ENCODE measurements around the gene TBC1D22A. TPM values are rescaled to one million over a fixed set of nuclear protein-coding genes. Genes with fewer than 3 reads are reported as not detected.

The TBC1D22A gene
- total RNA-seq, 6 experiments from 2014 or later: 10.9 to 18.1 (median 14.0) TPM

DNA sequence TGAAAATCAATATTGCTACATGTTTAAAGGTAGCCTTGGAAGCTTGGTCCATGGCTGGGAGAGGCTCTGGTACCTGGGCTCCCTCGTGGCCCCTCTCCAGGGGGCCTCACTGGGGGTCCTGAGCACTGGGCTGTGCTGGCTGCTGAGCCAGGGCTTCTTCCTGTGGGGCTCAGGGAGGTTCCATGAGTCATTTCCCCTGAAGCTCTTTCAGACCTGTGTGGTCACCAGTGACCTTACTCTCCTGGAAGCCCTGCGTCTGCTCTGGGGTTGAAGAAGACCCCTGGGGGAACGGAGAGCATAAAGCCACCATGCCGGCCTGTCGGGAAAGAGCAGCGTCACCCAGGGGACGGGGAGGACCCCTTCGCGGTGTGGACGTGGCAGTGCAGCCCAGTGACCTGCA lies 389.0 kb downstream of the TBC1D22A start:
- TF ChIP-seq, protein P1, sequence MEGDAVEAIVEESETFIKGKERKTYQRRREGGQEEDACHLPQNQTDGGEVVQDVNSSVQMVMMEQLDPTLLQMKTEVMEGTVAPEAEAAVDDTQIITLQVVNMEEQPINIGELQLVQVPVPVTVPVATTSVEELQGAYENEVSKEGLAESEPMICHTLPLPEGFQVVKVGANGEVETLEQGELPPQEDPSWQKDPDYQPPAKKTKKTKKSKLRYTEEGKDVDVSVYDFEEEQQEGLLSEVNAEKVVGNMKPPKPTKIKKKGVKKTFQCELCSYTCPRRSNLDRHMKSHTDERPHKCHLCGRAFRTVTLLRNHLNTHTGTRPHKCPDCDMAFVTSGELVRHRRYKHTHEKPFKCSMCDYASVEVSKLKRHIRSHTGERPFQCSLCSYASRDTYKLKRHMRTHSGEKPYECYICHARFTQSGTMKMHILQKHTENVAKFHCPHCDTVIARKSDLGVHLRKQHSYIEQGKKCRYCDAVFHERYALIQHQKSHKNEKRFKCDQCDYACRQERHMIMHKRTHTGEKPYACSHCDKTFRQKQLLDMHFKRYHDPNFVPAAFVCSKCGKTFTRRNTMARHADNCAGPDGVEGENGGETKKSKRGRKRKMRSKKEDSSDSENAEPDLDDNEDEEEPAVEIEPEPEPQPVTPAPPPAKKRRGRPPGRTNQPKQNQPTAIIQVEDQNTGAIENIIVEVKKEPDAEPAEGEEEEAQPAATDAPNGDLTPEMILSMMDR (IDR thresholded peaks at IDR 0.05): no peak
- TF ChIP-seq POLR2A (IDR thresholded peaks at IDR 0.05): no peak
- 88% methylated on average over 1 of the region's 10 CpGs for WGBS (ENCODE audit: insufficient coverage, low coverage, low lambda C conversion rate, missing lambda C conversion rate)
- Histone ChIP-seq H3K9me3 (no peaks in the 10 kb centered on the region), H3K4me3 (no peak overlapping the region), H3K27me3 (no peaks in the 10 kb centered on the region), H3K4me1 (no peaks in the 10 kb centered on the region), H3K36me3 (no peaks in the 10 kb centered on the region), H3K27ac (no peak overlapping the region)
- ATAC-seq (no peak), DNase-seq (no peak)
- intact Hi-C loops (cut with DNase I): no loop called here

DNA sequence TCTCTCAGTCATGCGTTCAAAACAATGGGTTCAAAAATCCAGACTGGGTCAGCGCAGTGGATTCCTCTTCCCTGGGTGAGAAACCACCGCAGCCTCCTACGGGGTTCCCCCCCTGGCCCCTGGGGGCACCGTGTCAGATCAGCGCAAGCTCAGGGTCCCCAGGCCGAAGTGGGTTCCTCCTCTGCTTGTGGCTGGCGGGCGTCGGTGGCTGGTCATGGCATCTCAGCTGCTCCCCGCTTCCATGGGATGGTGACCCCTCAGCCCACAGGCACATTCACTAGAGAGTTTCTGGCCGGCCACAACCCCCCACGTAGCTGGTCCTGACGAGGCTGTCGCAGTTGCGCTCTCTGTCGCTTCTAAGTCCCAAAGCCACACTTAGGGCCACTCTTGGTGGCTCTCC lies 389.8 kb downstream of the TBC1D22A start:
- no peak for TF ChIP-seq POLR2A (IDR thresholded peaks at IDR 0.05)
- TF ChIP-seq, protein P1 (IDR thresholded peaks at IDR 0.05): no peak
- WGBS (ENCODE audit: insufficient coverage, low coverage, low lambda C conversion rate, missing lambda C conversion rate): 92% methylated on average over 2 of the region's 17 CpGs
- DNase-seq: no peak
- H3K9me3 ChIP-seq: no peaks in the 10 kb centered on the region
- no peak for ATAC-seq
- H3K27me3 ChIP-seq: no peaks in the 10 kb centered on the region
- intact Hi-C loops (cut with DNase I): no loop called here
- H3K27ac ChIP-seq: no peak overlapping the region
- H3K4me1 ChIP-seq: no peaks in the 10 kb centered on the region
- H3K36me3 ChIP-seq: no peaks in the 10 kb centered on the region
- H3K4me3 ChIP-seq: no peak overlapping the region

DNA sequence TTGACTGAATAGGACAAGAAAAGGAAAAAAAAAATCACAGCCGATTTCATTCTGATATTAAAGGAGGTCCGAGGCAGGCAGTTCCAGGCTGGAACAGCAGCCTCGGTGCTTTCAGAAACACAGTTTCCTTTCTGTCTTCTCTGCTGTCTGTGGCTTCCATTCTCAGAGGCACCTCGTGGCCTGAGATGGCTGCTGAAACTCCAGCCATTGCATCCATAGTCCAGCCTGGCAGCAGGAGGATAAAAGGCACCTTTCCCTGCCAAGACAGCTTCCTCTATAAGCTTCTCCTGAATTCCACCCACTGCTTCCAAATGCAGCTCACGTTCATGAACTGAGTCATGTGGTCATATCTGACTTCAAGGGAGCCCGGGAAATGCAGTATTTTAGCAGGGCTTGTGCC lies 390.5 kb downstream of the TBC1D22A start:
- no peak overlapping the region for H3K27ac ChIP-seq
- no peaks in the 10 kb centered on the region for H3K4me1 ChIP-seq
- 50% methylated on average over 6 of the region's 6 CpGs for WGBS (ENCODE audit: insufficient coverage, low coverage, low lambda C conversion rate, missing lambda C conversion rate)
- no peak for TF ChIP-seq POLR2A (IDR thresholded peaks at IDR 0.05)
- TF ChIP-seq, protein P1 (IDR thresholded peaks at IDR 0.05): no peak
- H3K36me3 ChIP-seq: no peaks in the 10 kb centered on the region
- H3K9me3 ChIP-seq: no peaks in the 10 kb centered on the region
- intact Hi-C loops (cut with DNase I): no loop called here
- no peak for DNase-seq
- no peaks in the 10 kb centered on the region for H3K27me3 ChIP-seq
- no peak overlapping the region for H3K4me3 ChIP-seq
- ATAC-seq: no peak

DNA sequence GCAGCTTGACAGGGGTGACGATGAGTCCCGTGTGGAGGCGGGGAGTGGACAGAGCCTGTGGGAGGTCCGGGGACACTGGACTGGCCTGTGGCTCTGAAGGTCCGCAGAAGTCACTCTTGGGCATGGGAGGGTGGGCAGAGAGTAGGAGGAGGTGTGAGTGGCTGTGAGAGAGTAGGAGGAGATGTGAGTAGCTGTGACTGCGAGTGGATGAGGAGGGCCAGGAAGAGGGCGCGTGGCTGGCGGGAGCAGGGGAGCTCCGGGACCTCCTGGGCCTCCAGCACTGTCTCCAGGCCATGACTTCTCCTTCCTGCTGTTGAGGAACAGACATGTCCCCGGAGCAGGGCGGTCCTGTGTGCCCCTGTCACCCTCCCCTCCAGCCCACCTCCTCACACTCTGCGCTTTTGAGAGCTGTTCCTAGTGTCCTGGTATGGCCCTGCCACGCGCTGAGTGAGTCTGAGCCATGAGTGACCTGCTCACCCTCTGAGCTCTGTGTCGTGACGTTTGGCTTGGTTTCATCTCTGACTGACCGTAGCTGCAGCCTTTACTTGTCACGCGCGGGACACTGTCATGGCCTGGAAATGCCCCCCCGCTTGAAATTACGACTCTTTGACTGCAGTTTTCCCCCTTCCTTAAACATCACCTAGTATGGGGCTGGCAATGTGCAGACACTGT lies 391.5 kb downstream of the TBC1D22A start:
- Histone ChIP-seq H3K9me3 (no peaks in the 10 kb centered on the region), H3K4me1 (no peaks in the 10 kb centered on the region), H3K27ac (no peak overlapping the region), H3K27me3 (no peaks in the 10 kb centered on the region), H3K4me3 (no peak overlapping the region), H3K36me3 (no peaks in the 10 kb centered on the region)
- no peak for TF ChIP-seq POLR2A (IDR thresholded peaks at IDR 0.05)
- TF ChIP-seq, protein P1 (IDR thresholded peaks at IDR 0.05): no peak
- no peak for DNase-seq
- intact Hi-C loops (cut with DNase I): no loop called here
- ATAC-seq: peak in 2 of 4 donors; percentile 12 to 14
- WGBS (ENCODE audit: insufficient coverage, low coverage, low lambda C conversion rate, missing lambda C conversion rate): no CpG with 5 or more reads among the region's 23 CpGs

Measured in right lobe of liver (tissue), 6 donors.